Endothelial cell of umbilical vein (primary cell): ENCODE measurements around the gene ETV6.

Experiments used
- CTCF ChIP-seq, 2 donors: IDR thresholded peaks; 1 replicate in 1 of 2; 2 replicates in 1 of 2; pipeline ENCODE4 v1.5.1; 2011; ENCODE audit warnings: low read length in 2 of 2, mild to moderate bottlenecking in 2 of 2, moderate library complexity in 2 of 2, control low read depth in 1 of 2, inconsistent platforms in 1 of 2, low read depth in 1 of 2; ENCODE audit not compliant: insufficient read depth in 1 of 2; ENCODE audit errors: extremely low read depth in 1 of 2
- EZH2 ChIP-seq: IDR thresholded peaks from 2 replicates; pipeline ENCODE4 v1.6.1; 2012; ENCODE audit warnings: borderline replicate concordance, low read depth, mild to moderate bottlenecking, moderate library complexity, low read length, inconsistent platforms; ENCODE audit not compliant: severe bottlenecking
- JUN ChIP-seq: IDR thresholded peaks from 2 replicates; pipeline ENCODE4 v1.6.1; 2011; ENCODE audit warnings: borderline replicate concordance, low read depth; ENCODE audit not compliant: insufficient read length, insufficient read depth
- POLR2AphosphoS5 ChIP-seq: IDR thresholded peaks from 2 replicates; pipeline ENCODE4 v1.6.1; 2012; ENCODE audit warnings: low read depth, mild to moderate bottlenecking, control low read depth, low read length, moderate library complexity; ENCODE audit not compliant: insufficient read depth

GRCh38 chr12:11811008-11811407 lies 161.5 kb downstream of the ETV6 start:
- TF ChIP-seq JUN (no peak), CTCF (IDR thresholded peaks at IDR 0.05; ENCODE audit: extremely low read depth in 1 of 2, insufficient read depth in 1 of 2, low read depth in 1 of 2, low read length in 2 of 2) (no peak), POLR2AphosphoS5 (no peak), EZH2 (no peak)
